GM19025 (cell line): ENCODE results near the gene UHRF2.
"Not testable (repeated sequence)": the region's sequence is repeated elsewhere in the genome, so short reads cannot be mapped to it uniquely, and the experiment has no call there.

ENCODE experiments used
- ATAC-seq: cut with Tn5 transposase; IDR thresholded peaks from one replicate; pipeline ENCODE4 v1.9.1; 2021; ENCODE audit warnings: mild to moderate bottlenecking, low read depth, moderate library complexity; ENCODE audit not compliant: unreplicated experiment

Gene UHRF2

DNA sequence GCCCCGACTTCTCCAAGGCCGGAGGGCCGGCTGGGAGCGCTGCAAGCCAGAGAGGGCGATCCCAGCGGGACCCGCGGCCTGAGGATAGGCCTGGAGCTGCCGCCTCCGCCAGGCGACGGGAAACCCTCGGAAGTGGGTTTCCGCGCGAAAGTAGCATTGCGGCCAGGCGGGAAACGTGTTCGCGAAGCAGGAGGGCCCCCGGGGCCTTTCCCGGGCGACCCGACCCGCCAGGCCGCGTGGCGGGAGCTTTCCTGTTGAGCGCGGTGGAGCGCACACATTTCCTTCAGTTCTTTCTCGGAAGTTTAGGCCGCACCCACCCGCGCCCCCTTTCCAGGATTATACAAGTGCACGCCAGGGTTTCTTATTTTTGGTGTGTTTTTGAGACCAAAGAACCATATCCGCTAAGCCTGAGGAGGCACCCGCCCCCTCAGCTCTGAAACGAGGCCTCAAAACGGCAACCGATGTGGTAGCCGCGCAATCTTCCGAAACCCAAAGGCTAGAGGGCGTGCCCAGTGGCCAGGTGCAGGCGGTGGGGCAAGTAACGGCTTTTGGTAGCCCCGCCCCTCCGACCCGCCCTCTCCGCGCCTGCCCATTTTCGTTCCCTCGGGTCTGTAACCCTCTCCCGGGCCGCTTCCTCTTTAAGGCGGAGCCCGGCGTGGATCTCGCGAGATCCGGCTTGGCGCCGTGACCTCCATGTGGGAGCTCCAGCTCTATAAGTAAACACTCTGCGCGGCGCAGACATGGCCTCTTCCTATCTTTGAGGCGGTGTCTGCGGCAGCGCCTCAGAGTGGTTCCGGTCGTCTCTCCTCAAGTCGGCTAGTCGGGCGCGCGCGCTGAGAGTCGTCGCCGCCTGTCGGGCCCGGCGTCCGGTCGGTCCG, at the start of gene UHRF2:
UHRF2 (plus strand) TSS at position 713 of the 878 bp plus-strand sequence. CDS start 292 bp downstream, outside the sequence.
- peak; percentile 85 for ATAC-seq

GRCh38 chr9:6367128-6367890, 45.7 kb upstream of the UHRF2 start:
- ATAC-seq = no peak

DNA sequence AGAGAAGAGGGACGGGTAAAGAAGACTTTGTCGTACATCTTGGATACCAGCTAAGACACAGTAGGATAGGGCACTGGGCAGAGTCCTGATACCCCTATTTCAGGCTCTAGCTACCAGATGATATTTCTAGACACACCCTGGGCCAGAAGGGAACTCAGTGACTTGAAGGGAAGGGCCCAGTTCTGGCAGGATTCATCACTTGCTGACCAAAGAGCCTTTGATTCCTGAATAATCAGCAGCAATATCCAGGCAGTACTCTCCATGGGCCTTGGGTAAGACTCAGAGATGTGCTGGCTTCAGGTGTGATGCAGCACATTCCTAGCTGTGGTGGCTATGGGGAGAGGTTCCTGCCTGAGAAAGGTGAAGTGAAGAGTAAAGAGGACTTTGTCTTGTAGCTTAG, 44.2 kb upstream of the UHRF2 start:
- ATAC-seq = no peak

DNA sequence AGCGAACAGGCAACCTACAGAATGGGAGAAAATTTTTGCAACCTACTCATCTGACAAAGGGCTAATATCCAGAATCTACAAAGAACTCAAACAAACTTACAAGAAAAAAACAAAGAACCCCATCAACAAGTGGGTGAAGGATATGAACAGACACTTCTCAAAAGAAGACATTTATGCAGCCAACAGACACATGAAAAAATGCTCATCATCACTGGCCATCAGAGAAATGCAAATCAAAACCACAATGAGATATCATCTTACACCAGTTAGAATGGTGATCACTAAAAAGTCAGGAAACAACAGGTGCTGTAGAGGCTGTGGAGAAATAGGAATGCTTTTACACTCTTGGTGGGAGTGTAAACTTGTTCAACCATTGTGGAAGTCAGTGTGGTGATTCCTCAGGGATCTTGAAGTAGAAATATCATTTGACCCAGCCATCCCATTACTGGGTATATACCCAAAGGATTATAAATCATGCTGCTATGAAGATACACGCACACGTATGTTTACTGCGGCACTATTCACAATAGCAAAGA, 31.5 kb upstream of the UHRF2 start:
- ATAC-seq = not testable (repeated sequence)

GRCh38 chr9:6382681-6383080, 30.3 kb upstream of the UHRF2 start:
- ATAC-seq = no peak

- ATAC-seq = no peak
These were observed 29.3 kb upstream of the UHRF2 start for GRCh38 chr9:6383551-6384225.

- ATAC-seq = no peak
These were observed 28.3 kb upstream of the UHRF2 start for GRCh38 chr9:6384732-6385131.

DNA sequence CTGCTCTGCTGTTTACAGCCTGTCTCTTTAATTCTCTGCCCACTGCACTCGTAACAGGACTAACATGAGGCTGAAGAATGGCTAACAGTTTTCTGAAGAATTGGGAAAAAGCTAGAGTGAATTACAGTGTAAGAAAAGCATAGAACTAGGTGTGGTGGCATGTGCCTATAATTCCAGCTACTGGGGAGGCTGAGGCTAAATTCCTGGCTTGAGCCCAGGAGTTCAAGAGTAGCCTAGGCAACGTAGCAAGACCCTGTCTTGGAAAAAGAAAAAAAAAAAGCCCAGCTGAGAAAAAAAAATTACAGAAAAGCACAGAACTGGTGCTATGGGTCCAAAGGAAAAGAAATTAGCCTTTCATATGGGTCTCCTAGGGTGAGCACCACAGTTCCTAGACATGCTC, 13.9 kb upstream of the UHRF2 start:
- ATAC-seq = no peak

GRCh38 chr9:6405371-6405770, 7.6 kb upstream of the UHRF2 start:
- ATAC-seq = no peak

GRCh38 chr9:6407778-6408177, 5.2 kb upstream of the UHRF2 start:
- no peak for ATAC-seq

GRCh38 chr9:6408320-6408719, 4.7 kb upstream of the UHRF2 start:
- no peak for ATAC-seq

- ATAC-seq = no peak
These were observed 3.2 kb upstream of the UHRF2 start for GRCh38 chr9:6409811-6410210.

DNA sequence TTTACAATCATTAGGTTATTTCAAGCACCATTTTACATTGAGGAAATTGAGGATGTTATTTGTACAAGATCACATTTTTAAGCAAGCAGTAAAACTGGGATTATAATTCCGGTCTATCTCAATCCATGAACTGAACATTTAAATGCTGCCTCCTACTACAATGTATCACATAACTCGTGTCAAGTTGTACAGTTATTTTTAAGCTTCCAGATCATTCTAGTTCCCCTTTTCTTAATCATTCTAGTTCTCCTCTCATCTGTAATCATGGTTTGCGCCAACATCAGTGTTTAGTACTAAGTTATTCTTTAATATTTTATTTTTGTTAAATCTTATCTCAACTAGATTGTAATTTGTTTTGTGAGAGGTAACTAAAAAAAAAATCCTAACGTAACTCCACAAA, 2.4 kb upstream of the UHRF2 start:
- ATAC-seq = no peak

DNA sequence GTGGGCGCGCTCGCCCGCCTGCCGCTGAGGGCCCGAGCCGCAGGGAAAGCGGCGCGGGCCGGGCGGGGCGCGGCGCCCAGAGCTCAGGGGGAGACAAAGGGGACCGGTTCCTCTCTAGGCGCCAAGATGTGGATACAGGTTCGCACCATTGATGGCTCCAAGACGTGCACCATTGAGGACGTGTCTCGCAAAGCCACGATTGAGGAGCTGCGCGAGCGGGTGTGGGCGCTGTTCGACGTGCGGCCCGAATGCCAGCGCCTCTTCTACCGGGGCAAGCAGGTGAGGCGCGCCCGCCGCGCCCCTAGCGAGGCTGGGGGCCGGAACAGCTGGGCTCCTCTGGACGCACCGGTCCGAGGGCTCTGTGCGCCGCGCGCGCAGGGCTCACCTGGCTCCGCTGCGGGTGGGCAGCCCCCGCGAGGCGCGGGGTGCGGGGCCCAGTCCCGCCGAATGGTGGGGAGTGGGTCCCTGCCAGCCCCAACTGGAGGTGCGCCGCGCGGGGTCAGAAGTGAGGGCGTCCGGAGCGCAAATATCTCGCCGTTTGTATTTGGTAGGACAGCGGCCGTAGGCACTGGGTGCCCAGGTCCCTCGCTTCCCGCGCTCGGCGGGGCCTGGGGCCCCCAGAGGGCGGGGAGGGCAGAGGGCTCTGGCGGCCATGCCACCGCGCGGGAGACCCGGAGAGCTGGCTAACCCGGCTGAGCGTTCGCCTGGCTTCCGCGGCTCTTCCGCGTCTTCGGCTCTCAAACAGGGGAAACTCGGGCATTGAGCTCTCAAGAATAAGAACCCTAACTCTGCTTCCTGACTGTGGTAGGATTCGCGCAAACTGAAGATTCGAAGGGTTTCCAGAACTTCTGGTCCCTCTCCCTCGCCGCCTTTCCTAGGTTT, 607 bp downstream of the UHRF2 start:
- peak; percentile 23 for ATAC-seq

DNA sequence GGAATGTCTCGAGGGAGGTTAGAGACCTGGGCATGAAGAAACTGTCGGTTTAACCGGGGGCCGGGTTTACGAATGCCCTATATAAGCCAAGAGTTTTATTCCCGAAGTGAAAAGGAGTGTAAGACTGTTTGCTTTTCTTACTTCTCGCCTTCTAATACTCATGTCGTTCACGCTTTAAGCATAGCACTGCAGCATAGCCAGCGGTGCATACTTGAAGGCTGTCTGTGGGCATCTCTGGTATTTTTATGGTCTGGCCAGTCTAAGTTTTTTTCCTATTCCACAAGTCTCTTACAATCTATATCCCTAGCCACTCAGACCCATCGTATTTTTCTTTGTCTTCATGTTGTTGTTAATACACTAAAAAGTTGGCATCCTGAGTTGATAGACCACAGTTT, 1.2 kb downstream of the UHRF2 start:
- no peak for ATAC-seq

DNA sequence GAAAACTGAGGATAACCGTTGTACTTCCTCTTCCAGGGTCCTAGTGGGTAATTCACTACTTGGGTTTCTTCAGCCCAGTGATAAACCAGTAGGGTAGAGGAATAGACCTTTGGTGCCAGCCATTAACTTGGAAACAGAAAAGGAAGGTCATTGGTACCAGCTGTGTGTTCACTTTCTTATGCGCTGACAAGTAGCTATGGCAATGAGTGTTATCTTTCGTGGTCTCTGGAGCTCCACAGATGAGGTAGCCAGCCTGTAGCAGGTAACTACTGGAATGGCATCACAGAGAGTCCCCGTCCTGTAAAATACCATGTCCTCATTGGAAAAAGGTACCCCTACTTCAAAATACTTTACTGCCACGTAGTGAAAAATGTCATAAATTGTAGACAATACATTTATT, 2.3 kb downstream of the UHRF2 start:
- no peak for ATAC-seq

- no peak for ATAC-seq
These were observed 4.2 kb downstream of the UHRF2 start for GRCh38 chr9:6417186-6417585.

- no peak for ATAC-seq
These were observed 5.8 kb downstream of the UHRF2 start for GRCh38 chr9:6418764-6419163.

- no peak for ATAC-seq
These were observed 11.9 kb downstream of the UHRF2 start for GRCh38 chr9:6424940-6425339.

DNA sequence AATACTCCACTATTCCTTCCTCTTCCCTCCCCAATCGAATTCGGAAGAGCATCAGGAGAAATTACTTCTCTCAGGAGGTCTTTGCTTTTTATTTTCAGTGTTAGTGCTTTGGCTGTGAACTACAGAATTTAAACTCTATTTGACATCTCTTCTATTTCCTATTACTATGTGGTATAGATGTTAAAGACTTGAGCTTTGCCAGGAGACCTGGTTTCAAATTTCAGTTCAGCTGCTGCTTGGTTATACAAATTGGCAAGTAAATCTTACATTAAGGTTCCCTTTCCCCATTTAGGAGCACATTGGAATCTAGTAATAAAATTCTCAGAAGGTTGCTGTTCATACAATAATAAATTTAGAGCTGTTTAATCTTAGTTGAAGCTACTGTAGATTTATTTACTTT, 13.1 kb downstream of the UHRF2 start:
- ATAC-seq = no peak
